OCI-LY3 (cell line): ENCODE data around the gene SLC35F6.

ENCODE experiments used
- EZH2phosphoT487 ChIP-seq: fragments of 200-600 bp; shearing (Covaris generic); IDR thresholded peaks from 2 replicates; pipeline ENCODE4 v1.6.1; 2018; ENCODE audit warnings: antibody characterized with exemption, mixed run types, low read depth
- TF ChIP-seq, protein P1 (sequence below): fragments of 200-600, 300-600 bp; sonication (generic); IDR thresholded peaks from 2 replicates; pipeline ENCODE4 v1.5.1; 2014; ENCODE audit warnings: antibody characterized with exemption, low read length, low read depth

DNA sequence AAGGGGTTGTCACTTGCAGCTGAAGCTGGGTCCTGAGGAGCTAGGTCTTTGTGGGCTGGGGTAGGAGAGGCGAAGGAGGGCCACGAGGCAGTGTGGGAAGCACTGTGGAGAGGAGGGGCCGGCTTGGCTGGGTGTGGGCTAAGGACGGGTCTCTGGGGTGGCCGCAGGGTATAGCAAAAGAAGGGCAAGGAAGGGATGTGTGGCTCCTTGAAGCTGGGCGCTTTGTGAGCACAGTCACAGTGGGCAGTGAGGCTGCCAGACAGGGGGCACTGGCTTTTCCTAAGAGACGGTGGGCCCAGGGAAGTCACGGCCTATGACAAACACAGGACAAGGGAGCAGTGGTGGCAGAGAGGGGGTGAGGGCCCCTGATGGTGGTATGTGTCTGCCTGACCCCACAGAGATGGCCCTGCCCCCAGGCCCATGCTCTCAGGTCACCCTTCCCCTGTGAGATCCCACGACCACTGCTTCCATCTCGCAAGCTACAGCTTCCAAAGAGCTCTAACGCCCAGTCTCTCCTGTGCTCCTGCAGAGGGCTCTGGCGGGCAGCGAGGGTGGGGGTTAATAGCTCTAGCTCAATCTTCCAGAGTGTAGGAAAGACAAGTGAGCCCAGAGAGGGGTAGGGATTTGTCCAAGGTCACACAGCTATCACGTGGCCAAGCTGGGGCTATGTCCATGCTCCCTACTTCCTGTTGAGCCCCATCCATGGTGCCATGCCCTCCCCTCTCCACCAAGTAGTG lies 39.1 kb upstream of the SLC35F6 start:
- TF ChIP-seq, protein P1, sequence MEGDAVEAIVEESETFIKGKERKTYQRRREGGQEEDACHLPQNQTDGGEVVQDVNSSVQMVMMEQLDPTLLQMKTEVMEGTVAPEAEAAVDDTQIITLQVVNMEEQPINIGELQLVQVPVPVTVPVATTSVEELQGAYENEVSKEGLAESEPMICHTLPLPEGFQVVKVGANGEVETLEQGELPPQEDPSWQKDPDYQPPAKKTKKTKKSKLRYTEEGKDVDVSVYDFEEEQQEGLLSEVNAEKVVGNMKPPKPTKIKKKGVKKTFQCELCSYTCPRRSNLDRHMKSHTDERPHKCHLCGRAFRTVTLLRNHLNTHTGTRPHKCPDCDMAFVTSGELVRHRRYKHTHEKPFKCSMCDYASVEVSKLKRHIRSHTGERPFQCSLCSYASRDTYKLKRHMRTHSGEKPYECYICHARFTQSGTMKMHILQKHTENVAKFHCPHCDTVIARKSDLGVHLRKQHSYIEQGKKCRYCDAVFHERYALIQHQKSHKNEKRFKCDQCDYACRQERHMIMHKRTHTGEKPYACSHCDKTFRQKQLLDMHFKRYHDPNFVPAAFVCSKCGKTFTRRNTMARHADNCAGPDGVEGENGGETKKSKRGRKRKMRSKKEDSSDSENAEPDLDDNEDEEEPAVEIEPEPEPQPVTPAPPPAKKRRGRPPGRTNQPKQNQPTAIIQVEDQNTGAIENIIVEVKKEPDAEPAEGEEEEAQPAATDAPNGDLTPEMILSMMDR, result no peak
- no peak for TF ChIP-seq EZH2phosphoT487
